ENCODE results near the gene TLE2.

Gene TLE2

DNA sequence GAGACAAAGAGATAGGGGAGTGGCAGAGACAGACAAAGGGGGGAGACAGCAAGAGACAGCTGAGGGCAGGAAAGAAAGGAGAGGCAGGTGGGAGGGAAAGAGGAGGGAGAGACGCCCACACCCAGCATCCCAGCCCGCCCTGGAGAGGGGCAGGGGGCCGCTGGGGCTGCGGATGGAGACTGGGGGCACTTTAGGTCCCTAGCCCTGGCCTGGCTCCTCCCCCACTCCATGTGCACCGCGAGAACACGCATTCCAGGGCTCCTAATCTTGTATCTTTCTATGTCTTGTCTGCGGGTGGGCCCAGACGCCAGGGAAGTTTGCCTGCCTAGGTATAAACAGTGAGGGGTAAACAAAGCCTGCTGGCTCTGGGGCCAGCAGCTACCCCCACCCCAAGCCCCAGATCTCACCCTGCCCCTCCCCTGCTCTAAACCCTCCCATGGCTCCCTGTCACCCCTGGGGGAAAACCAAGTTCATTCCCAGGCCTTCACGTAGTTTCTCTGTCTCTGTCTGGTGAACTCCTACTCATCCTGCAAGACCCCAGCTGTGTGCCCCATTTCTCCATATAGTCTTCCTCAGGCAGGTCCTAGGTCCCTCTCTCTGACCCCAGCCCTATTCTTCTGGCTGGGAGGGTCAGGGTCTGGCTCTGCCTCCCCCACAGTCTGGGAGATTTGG is 27.5 kb upstream of the TLE2 start:
- Histone ChIP-seq H3K4me3 (ENCODE audit: low read length in 2 of 2) (no peak overlapping the region), H3K14ac (ENCODE audit: low read length) (peak overlapping the region; percentile 63), H3K9me3 (replicated peaks in 1 of 2; ENCODE audit: control insufficient read depth in 2 of 2, insufficient read depth in 1 of 2, low read depth in 1 of 2, low read length in 2 of 2) (peaks cover 0 to 3% of the 10 kb centered on the region in 2 donors)

DNA sequence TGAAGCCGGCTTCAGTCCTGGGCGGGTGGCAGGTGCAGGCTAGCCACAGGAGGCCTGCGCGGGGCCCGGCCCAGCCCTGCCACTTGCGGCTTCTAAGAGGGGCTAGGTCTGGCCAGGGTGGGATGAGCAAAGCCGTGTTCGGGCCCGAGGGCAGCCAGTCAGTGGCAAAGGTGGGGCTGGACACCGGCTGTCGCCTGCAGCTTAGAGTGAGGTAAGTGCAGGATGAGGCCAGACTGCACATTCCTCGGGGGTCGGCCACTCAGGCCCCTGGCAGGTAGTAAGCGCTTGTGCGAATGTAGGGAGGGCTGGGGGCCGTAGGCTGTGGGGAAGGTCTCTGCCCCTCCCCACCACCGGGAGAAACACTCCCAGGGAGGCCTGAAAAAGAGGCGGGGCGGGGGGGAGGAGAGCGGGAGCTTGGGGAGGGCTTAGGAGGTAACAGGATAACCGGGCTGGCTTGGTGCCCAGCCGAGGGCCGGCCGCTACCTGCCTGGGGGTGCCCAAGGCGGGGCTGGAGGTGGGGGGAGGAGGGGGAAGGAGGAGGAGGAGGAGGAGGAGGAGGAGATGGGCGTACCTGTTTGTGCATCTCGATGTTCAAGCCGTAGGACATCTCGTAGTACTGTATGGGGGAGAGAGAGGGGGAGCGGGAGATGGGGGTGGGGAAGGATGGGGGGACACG is 26.8 kb upstream of the TLE2 start:
- DNase-seq (ENCODE audit: low spot score) = no peak
- Histone ChIP-seq H3K27ac (replicated peaks; ENCODE audit: low read length) (no peak overlapping the region), H3K9me3 (replicated peaks in 1 of 2; ENCODE audit: control insufficient read depth in 2 of 2, insufficient read depth in 1 of 2, low read depth in 1 of 2, low read length in 2 of 2) (peaks cover 0 to 3% of the 10 kb centered on the region in 2 donors), H3K9ac (ENCODE audit: low read depth, low read length, poor library complexity) (peak overlapping the region; percentile 35), H4K8ac (ENCODE audit: low read depth, low read length) (no peak overlapping the region), H2BK12ac (ENCODE audit: low read length) (no peak overlapping the region), H2BK120ac (ENCODE audit: low read depth, low read length) (no peak overlapping the region), H3K4me2 (ENCODE audit: insufficient read depth, low read length, poor library complexity, severe bottlenecking) (peak overlapping the region; percentile 14), H3K23ac (ENCODE audit: low read depth, low read length, poor library complexity) (peak overlapping the region; percentile 62), H3K79me1 (ENCODE audit: low read depth, low read length) (no peaks in the 10 kb centered on the region), H2AFZ (ENCODE audit: low read length) (no peak overlapping the region), H2AK5ac (ENCODE audit: low read depth, low read length) (peak overlapping the region; percentile 81), H3K4me3 (ENCODE audit: low read length in 2 of 2) (no peak overlapping the region), H3K18ac (ENCODE audit: low read length) (peak overlapping the region; percentile 84), H3K27me3 (ENCODE audit: control insufficient read depth in 3 of 3, insufficient read depth in 3 of 3, low read depth in 1 of 3, low read length in 3 of 3) (peaks cover 0 to 4% (median 0%) of the 10 kb centered on the region in 3 experiments), H3K36me3 (replicated peaks in 1 of 2; ENCODE audit: control insufficient read depth in 2 of 2, insufficient read depth in 2 of 2, low read length in 2 of 2) (peaks cover 13 to 78% of the 10 kb centered on the region in 2 donors), H4K91ac (ENCODE audit: low read depth, low read length, poor library complexity) (peak overlapping the region; percentile 81), H3K4me1 (ENCODE audit: control insufficient read depth in 2 of 2, insufficient read depth in 1 of 2, low read depth in 1 of 2, low read length in 2 of 2) (peaks cover 4 to 17% of the 10 kb centered on the region in 2 donors), H3K4ac (ENCODE audit: low read length) (peak overlapping the region; percentile 38), H2BK5ac (ENCODE audit: low read length) (peak overlapping the region; percentile 79), H2BK15ac (ENCODE audit: low read length) (peak overlapping the region; percentile 80), H3K14ac (ENCODE audit: low read length) (peak overlapping the region; percentile 63)
- no CpG with 5 or more reads among the region's 31 CpGs for WGBS, 2 donors (ENCODE audit: extremely low coverage in 2 of 2, insufficient read length in 2 of 2, insufficient replicate concordance in 1 of 2)

More for the DNA sequence above, 27.5 kb upstream of the TLE2 start:
- Histone ChIP-seq H3K79me1 (ENCODE audit: low read depth, low read length) (no peaks in the 10 kb centered on the region), H3K4me1 (ENCODE audit: control insufficient read depth in 2 of 2, insufficient read depth in 1 of 2, low read depth in 1 of 2, low read length in 2 of 2) (peaks cover 4 to 19% of the 10 kb centered on the region in 2 donors), H2BK5ac (ENCODE audit: low read length) (no peak overlapping the region), H2BK15ac (ENCODE audit: low read length) (peak overlapping the region; percentile 43), H2AK5ac (ENCODE audit: low read depth, low read length) (peak overlapping the region; percentile 61), H4K91ac (ENCODE audit: low read depth, low read length, poor library complexity) (no peak overlapping the region), H2BK12ac (ENCODE audit: low read length) (no peak overlapping the region), H2AFZ (ENCODE audit: low read length) (no peak overlapping the region), H2BK120ac (ENCODE audit: low read depth, low read length) (no peak overlapping the region), H3K27me3 (ENCODE audit: control insufficient read depth in 3 of 3, insufficient read depth in 3 of 3, low read depth in 1 of 3, low read length in 3 of 3) (peaks cover 0 to 4% (median 0%) of the 10 kb centered on the region in 3 experiments), H3K18ac (ENCODE audit: low read length) (peak overlapping the region; percentile 67), H3K23ac (ENCODE audit: low read depth, low read length, poor library complexity) (peak overlapping the region; percentile 93), H3K27ac (replicated peaks; ENCODE audit: low read length) (no peak overlapping the region), H3K9ac (ENCODE audit: low read depth, low read length, poor library complexity) (no peak overlapping the region), H4K8ac (ENCODE audit: low read depth, low read length) (no peak overlapping the region), H3K4me2 (ENCODE audit: insufficient read depth, low read length, poor library complexity, severe bottlenecking) (peak overlapping the region; percentile 14), H3K36me3 (replicated peaks in 1 of 2; ENCODE audit: control insufficient read depth in 2 of 2, insufficient read depth in 2 of 2, low read length in 2 of 2) (peaks cover 13 to 80% of the 10 kb centered on the region in 2 donors), H3K4ac (ENCODE audit: low read length) (no peak overlapping the region)
- DNase-seq (ENCODE audit: low spot score) = no peak
- WGBS, 2 donors (ENCODE audit: extremely low coverage in 2 of 2, insufficient read length in 2 of 2, insufficient replicate concordance in 1 of 2) = no CpG with 5 or more reads among the region's 10 CpGs

- H3K4me3 ChIP-seq (ENCODE audit: low read length in 2 of 2) = peak overlapping the region in 1 of 2 donors; percentile 59
- no peak overlapping the region for H3K4me2 ChIP-seq (ENCODE audit: insufficient read depth, low read length, poor library complexity, severe bottlenecking)
- no peak overlapping the region for H4K8ac ChIP-seq (ENCODE audit: low read depth, low read length)
- H2AK5ac ChIP-seq (ENCODE audit: low read depth, low read length) = peak overlapping the region; percentile 81
- DNase-seq (ENCODE audit: low spot score) = no peak
- peaks cover 0 to 3% of the 10 kb centered on the region in 2 donors for H3K9me3 ChIP-seq (replicated peaks in 1 of 2; ENCODE audit: control insufficient read depth in 2 of 2, insufficient read depth in 1 of 2, low read depth in 1 of 2, low read length in 2 of 2)
- H3K4ac ChIP-seq (ENCODE audit: low read length) = peak overlapping the region; percentile 38
- H4K91ac ChIP-seq (ENCODE audit: low read depth, low read length, poor library complexity) = peak overlapping the region; percentile 81
- H3K14ac ChIP-seq (ENCODE audit: low read length) = peak overlapping the region; percentile 72
- peaks cover 4 to 17% of the 10 kb centered on the region in 2 donors for H3K4me1 ChIP-seq (ENCODE audit: control insufficient read depth in 2 of 2, insufficient read depth in 1 of 2, low read depth in 1 of 2, low read length in 2 of 2)
- H3K27me3 ChIP-seq (ENCODE audit: control insufficient read depth in 3 of 3, insufficient read depth in 3 of 3, low read depth in 1 of 3, low read length in 3 of 3) = peaks cover 0 to 4% (median 0%) of the 10 kb centered on the region in 3 experiments
- peak overlapping the region; percentile 80 for H2BK15ac ChIP-seq (ENCODE audit: low read length)
- peak overlapping the region; percentile 51 for H2BK12ac ChIP-seq (ENCODE audit: low read length)
- H3K23ac ChIP-seq (ENCODE audit: low read depth, low read length, poor library complexity) = peak overlapping the region; percentile 70
- WGBS, 2 donors (ENCODE audit: extremely low coverage in 2 of 2, insufficient read length in 2 of 2, insufficient replicate concordance in 1 of 2) = no CpG with 5 or more reads among the region's 20 CpGs
- H3K18ac ChIP-seq (ENCODE audit: low read length) = peak overlapping the region; percentile 84
- H2BK120ac ChIP-seq (ENCODE audit: low read depth, low read length) = no peak overlapping the region
- H3K79me1 ChIP-seq (ENCODE audit: low read depth, low read length) = no peaks in the 10 kb centered on the region
- H2BK5ac ChIP-seq (ENCODE audit: low read length) = peak overlapping the region; percentile 79
- no peak overlapping the region for H3K27ac ChIP-seq (replicated peaks; ENCODE audit: low read length)
- peak overlapping the region; percentile 74 for H3K9ac ChIP-seq (ENCODE audit: low read depth, low read length, poor library complexity)
- H2AFZ ChIP-seq (ENCODE audit: low read length) = no peak overlapping the region
- H3K36me3 ChIP-seq (replicated peaks in 1 of 2; ENCODE audit: control insufficient read depth in 2 of 2, insufficient read depth in 2 of 2, low read length in 2 of 2) = peaks cover 13 to 74% of the 10 kb centered on the region in 2 donors
These were observed 26.1 kb upstream of the TLE2 start for GRCh38 chr19:3054972-3055740.

Measured in neuronal stem cell (in vitro differentiated cells).